Measurements from ENCODE around the gene ULK2. TPM values are rescaled to one million over a fixed set of nuclear protein-coding genes. Genes with fewer than 3 reads are reported as not detected.

Gene ULK2
- total RNA-seq, 2 donors from 2014 or later: 19.5 to 33.7 TPM

DNA sequence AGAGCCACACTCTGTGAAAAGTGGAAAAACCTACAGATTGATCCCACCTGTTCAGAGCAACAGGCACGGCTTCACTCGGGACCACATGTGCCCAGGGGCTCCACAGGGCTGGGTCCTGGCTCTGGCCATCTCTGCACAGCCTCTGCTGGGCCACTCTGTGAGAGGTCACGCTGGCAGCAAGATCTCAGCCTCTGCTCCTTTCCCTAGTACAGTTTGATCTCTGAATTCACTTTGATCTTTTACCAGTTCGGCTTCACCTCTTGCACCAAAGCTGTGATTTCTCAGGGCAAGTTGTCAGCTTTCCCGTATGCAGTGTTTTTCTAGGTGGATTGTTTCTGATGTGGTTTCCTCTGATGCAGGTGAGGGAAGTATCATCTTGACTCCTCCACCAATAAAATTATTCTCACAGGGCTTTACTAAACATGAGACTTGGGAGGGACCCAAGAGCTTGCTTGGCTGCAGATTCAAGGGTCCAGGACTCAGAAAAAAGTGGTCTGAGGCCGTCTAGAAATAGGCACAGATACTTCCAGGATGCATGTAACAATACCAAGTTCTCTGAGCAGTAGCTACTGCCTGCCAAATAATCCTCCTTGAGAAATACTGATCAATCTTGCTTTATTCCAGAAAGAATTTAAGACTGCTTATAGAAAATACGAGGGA, 95.6 kb downstream of the ULK2 start:
- Mint-ChIP-seq H3K27me3 (ENCODE audit: insufficient read depth) (no peaks in the 10 kb centered on the region), H3K4me1 (peaks cover 5% of the 10 kb centered on the region), H3K4me3 (no peak overlapping the region), H3K27ac (no peak overlapping the region), H3K36me3 (ENCODE audit: low read depth) (peaks cover 18% of the 10 kb centered on the region), H3K9me3 (no peaks in the 10 kb centered on the region)
- H3K36me3 ChIP-seq (ENCODE audit: control insufficient read depth, insufficient read depth, low read length): peaks cover 23% of the 10 kb centered on the region
- no peak overlapping the region for H3K4me3 ChIP-seq (ENCODE audit: low read length)
- H3K9me3 ChIP-seq (ENCODE audit: control insufficient read depth, low read length): no peaks in the 10 kb centered on the region
- TF ChIP-seq, protein P1, sequence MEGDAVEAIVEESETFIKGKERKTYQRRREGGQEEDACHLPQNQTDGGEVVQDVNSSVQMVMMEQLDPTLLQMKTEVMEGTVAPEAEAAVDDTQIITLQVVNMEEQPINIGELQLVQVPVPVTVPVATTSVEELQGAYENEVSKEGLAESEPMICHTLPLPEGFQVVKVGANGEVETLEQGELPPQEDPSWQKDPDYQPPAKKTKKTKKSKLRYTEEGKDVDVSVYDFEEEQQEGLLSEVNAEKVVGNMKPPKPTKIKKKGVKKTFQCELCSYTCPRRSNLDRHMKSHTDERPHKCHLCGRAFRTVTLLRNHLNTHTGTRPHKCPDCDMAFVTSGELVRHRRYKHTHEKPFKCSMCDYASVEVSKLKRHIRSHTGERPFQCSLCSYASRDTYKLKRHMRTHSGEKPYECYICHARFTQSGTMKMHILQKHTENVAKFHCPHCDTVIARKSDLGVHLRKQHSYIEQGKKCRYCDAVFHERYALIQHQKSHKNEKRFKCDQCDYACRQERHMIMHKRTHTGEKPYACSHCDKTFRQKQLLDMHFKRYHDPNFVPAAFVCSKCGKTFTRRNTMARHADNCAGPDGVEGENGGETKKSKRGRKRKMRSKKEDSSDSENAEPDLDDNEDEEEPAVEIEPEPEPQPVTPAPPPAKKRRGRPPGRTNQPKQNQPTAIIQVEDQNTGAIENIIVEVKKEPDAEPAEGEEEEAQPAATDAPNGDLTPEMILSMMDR (conservative IDR thresholded peaks at IDR 0.05): no peak
- no peaks in the 10 kb centered on the region for H3K27me3 ChIP-seq (ENCODE audit: control insufficient read depth, insufficient read depth, low read length, poor library complexity, severe bottlenecking)
- no peaks in the 10 kb centered on the region for H3K4me1 ChIP-seq (ENCODE audit: control insufficient read depth, insufficient read depth, low read length)
- 73 to 85% methylated on average over 5 to 7 of the region's 7 CpGs for WGBS, 2 experiments (ENCODE audit: insufficient coverage in 1 of 2, insufficient read length in 1 of 2)
- no peak overlapping the region for H3K27ac ChIP-seq (ENCODE audit: low read depth, low read length)
- H3K9ac ChIP-seq (ENCODE audit: extremely low read depth, low read length, poor library complexity, severe bottlenecking): no peak overlapping the region
- DNase-seq: no peak

DNA sequence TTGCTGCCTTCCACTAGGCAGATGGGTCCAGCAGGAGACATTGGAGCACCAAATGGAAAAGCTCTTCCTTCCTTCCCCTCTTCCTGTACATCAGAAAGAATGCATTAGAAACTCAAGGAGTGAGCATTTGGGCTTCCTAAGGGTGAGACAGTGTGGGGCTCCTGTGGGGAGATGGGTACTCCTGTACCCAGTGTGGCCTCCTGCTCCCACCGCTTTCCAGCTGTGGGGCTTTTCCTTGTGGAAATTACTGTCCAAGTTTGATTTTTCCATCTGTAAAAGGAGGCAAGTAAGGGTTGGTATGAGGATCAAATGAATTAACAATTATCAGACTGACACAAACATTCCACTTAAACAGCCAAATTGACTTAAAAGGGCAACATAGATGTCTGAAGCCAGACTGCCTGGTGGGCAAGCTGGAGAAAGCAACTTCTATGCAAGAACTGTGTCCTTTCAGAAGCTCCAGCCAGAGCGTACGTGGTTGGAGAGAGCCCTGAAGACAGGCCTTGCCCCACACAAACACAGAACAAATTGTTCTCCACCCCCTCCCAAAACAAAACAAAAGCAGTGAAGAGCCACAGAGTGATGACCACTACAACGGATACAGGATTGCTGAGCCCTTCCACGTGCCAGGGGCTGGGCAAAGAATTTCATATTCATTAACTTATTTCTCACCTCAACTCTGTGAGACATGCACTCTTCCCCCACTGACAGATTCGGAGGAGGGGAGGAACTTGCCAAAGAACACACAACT, 96.6 kb downstream of the ULK2 start:
- Mint-ChIP-seq H3K4me3 (no peak overlapping the region), H3K9me3 (no peaks in the 10 kb centered on the region), H3K4me1 (peaks cover 5% of the 10 kb centered on the region), H3K27ac (no peak overlapping the region), H3K36me3 (ENCODE audit: low read depth) (peaks cover 13% of the 10 kb centered on the region), H3K27me3 (ENCODE audit: insufficient read depth) (no peaks in the 10 kb centered on the region)
- DNase-seq: no peak
- Histone ChIP-seq H3K9me3 (ENCODE audit: control insufficient read depth, low read length) (no peaks in the 10 kb centered on the region), H3K9ac (ENCODE audit: extremely low read depth, low read length, poor library complexity, severe bottlenecking) (no peak overlapping the region), H3K36me3 (ENCODE audit: control insufficient read depth, insufficient read depth, low read length) (peaks cover 13% of the 10 kb centered on the region), H3K4me3 (ENCODE audit: low read length) (no peak overlapping the region), H3K27ac (ENCODE audit: low read depth, low read length) (no peak overlapping the region), H3K4me1 (ENCODE audit: control insufficient read depth, insufficient read depth, low read length) (no peaks in the 10 kb centered on the region), H3K27me3 (ENCODE audit: control insufficient read depth, insufficient read depth, low read length, poor library complexity, severe bottlenecking) (no peaks in the 10 kb centered on the region)
- WGBS, 2 experiments (ENCODE audit: insufficient coverage in 1 of 2, insufficient read length in 1 of 2): 79 to 87% methylated on average over 2 to 6 of the region's 6 CpGs
- TF ChIP-seq, protein P1 (conservative IDR thresholded peaks at IDR 0.05): no peak

DNA sequence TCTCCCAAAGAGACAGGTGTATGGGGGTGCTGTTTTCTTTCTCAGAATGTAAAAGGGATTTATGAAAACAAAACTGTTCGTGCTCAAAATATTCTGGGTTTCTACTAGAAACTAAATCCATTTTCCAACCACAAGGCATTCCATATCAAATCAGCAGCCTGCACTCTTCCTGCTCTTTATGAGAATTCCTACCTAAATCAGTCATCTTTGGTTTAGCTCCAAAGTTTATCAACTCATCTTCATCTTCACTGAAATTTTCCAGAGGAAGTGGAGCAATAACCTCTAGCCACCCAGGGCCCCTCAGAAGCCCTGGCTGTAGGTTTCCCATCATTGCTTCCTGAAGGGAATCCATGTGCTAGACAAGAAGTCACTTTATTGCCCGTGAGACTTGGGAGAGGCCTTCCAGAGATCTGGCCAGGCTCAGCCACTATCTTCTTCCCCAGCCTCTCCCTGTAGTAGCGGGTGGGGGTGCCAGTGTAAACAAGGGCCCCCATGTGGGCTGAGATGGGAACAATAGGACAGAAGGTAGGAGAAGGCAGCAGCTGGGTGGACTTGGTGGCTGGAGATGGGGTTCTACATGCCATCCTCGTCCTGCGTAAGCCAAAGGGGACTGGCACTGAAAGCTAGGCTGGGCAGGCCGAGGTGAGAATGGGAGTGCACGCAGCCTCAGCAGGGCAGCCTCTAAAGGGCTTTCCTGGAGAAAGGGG, 97.6 kb downstream of the ULK2 start:
- TF ChIP-seq, protein P1 (conservative IDR thresholded peaks at IDR 0.05): no peak
- no peaks in the 10 kb centered on the region for H3K27me3 ChIP-seq (ENCODE audit: control insufficient read depth, insufficient read depth, low read length, poor library complexity, severe bottlenecking)
- no peaks in the 10 kb centered on the region for H3K9me3 Mint-ChIP-seq
- WGBS, 2 experiments (ENCODE audit: insufficient coverage in 1 of 2, insufficient read length in 1 of 2): 89 to 90% methylated on average over 4 to 6 of the region's 7 CpGs
- peaks cover 5% of the 10 kb centered on the region for H3K4me1 Mint-ChIP-seq
- H3K9me3 ChIP-seq (ENCODE audit: control insufficient read depth, low read length): no peaks in the 10 kb centered on the region
- H3K27ac Mint-ChIP-seq: no peak overlapping the region
- H3K36me3 ChIP-seq (ENCODE audit: control insufficient read depth, insufficient read depth, low read length): peaks cover 3% of the 10 kb centered on the region
- H3K4me3 ChIP-seq (ENCODE audit: low read length): no peak overlapping the region
- H3K4me1 ChIP-seq (ENCODE audit: control insufficient read depth, insufficient read depth, low read length): no peaks in the 10 kb centered on the region
- peaks cover 4% of the 10 kb centered on the region for H3K36me3 Mint-ChIP-seq (ENCODE audit: low read depth)
- no peak overlapping the region for H3K27ac ChIP-seq (ENCODE audit: low read depth, low read length)
- no peak for DNase-seq
- H3K9ac ChIP-seq (ENCODE audit: extremely low read depth, low read length, poor library complexity, severe bottlenecking): no peak overlapping the region
- no peak overlapping the region for H3K4me3 Mint-ChIP-seq
- H3K27me3 Mint-ChIP-seq (ENCODE audit: insufficient read depth): no peaks in the 10 kb centered on the region

All from endodermal cell (in vitro differentiated cells).